ENCODE data around the gene PGD. TPM values are rescaled to one million over a fixed set of nuclear protein-coding genes. Genes with fewer than 3 reads are reported as not detected.

Gene PGD
- 59.5 TPM for total RNA-seq

GRCh38 chr1:10398734-10399443, at the start of gene PGD:
Gene PGD (plus strand): TSS chr1:10399064. CDS start chr1:10399118, 54 bp downstream.
- DNase-seq: peak; percentile 97

GRCh38 chr1:10353282-10353681, 45.6 kb upstream of the PGD start:
- no peak for DNase-seq

DNA sequence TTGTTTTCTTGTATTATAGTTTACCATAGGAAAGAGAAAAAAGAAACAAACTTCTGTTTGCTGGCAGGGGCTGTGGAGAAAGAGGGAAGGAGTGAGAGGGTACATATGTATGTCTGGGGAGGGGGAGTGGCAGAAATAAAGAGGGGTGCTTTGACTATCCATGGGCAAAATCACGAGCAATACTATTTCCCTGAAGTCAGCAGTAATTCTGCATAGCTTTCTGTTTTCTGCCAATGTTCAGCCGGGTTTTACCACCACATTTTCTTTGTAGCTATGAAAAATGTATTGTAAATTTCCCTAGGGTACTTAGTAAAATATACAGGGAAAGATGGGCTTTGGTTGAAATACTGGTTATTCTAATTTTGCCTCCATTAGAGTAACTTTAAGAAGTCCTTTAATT, 45.2 kb upstream of the PGD start:
- DNase-seq: no peak

- no peak for DNase-seq
These were observed 38.8 kb upstream of the PGD start for GRCh38 chr1:10360045-10360444.

GRCh38 chr1:10361515-10361914, 37.3 kb upstream of the PGD start:
- no peak for DNase-seq

GRCh38 chr1:10368194-10368593, 30.7 kb upstream of the PGD start:
- no peak for DNase-seq

DNA sequence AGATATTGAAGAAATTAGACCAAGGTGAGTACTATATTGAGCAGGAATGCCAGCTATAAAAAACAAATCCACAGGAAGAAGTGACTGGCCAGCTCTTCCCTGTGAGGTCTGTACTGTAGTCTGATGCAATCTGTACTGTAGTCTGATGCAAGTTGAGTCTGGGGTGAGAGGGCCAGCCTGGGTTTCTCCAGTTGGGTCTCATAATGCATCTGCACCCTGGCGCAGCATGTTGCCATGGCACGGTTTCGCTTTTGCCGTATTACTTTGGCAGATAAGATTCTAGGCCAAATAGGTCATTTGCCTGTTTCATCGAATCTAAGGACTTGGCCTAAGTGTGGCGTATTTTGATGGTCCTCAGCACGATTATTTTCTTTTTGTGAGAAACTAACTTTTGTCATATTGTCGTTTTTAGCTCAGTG, 24.4 kb upstream of the PGD start:
- no peak for DNase-seq

- DNase-seq: peak; percentile 42
These were observed 21.4 kb upstream of the PGD start for GRCh38 chr1:10377365-10378029.

DNA sequence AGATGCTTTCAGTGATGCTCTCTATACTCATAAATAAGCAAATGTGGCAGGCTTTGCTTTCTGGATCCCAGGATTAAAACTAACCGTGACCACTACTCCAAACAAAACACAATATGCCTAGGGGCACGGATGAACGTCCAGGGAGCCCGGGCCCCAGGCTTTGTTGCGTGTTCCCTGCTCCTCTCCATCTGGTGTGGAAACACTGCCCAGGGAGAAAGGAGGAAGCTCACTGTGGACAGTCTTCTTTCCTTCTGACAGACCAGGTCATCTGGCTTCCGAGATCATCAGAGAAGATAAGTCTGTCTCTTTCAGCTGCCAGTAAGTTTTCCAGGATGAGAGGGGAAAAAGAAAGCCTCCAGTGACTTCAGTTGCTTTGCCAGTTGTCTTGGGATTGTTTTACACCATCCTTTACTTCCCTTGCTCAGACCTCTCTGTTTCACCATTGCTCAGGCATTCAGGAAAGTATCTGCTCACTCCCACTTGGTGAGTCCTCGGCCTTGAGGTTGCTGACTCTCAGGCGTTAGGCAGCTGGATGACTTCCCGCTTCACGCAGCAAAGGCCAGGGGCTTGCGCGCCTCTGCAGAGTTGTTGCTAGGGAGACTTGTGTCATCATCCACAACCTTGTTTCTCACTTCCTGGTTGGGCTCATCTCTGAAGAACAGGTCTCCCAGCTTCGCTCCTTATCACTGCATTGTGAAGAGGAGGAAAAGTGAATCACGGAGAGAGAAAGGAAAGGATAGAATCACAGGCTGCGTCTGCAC, 20.6 kb upstream of the PGD start:
- peak; percentile 21 for DNase-seq

DNA sequence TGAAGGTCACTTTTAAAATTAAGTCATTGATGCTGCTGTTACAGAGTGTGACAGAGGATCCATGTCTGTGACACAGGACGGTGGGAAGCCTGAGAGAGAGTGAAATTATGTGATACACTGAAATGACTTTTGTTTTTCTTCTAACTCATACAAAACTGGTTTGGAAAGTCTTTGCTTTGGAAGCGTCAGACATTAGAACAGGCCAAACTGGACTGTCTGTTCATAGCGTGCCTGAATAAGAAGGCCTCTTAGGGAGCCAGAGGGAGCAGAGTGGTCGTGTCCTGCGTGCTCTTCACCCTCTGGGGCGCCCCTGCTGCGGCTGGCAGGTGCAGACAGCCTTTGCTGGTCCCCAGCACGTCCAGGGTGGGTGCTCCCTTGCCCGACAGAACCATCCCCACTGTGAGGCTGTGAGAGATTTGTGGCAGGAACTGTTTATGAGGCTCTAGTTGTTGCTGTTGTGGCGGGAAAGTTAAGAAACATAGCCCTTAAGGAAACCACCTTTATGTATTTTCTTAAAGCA, 19.7 kb upstream of the PGD start:
- DNase-seq: no peak

DNA sequence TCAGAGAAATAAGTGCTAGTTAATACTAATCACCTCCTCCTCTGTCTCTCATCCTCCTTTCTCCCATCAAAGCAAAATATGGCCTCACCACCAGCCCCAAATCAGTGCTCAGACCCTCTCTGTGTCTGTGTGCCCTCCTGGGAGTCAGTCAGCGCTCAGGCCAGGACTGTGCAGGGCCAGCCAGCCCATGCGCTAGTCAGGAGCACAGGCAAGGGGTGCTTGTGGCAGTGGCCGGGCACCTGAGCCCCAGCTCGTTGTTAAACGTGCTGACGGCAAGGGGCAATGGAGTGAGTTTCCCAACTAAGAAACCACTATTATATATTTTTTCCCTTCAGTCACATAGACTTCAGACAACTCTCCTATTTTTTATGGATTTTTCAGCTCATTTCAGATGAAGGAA, 19.2 kb upstream of the PGD start:
- DNase-seq: no peak

- DNase-seq: no peak
These were observed 18.1 kb upstream of the PGD start for GRCh38 chr1:10380594-10381275.

- no peak for DNase-seq
These were observed 15.2 kb upstream of the PGD start for GRCh38 chr1:10383630-10384029.

DNA sequence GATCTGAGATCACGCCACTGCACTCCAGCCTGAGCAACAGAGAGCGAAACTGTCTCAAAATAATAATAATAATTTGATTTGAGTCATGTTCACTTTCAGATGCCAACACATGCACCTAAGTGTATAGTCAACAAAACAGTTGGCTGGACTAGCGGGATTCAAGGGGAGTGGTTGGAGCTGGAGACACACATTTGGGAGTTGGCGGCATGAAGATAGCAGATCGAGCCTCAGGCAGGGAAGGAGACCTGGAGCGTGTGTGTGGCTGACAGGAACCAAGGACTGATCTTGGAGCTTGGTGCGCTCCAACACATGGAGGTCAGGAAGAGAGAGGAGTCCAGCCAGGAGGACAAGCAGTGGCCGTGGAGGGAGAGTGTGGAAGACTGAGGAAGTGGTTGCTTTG, 14.6 kb upstream of the PGD start:
- no peak for DNase-seq

GRCh38 chr1:10386761-10387676, 11.8 kb upstream of the PGD start:
- DNase-seq: no peak

DNA sequence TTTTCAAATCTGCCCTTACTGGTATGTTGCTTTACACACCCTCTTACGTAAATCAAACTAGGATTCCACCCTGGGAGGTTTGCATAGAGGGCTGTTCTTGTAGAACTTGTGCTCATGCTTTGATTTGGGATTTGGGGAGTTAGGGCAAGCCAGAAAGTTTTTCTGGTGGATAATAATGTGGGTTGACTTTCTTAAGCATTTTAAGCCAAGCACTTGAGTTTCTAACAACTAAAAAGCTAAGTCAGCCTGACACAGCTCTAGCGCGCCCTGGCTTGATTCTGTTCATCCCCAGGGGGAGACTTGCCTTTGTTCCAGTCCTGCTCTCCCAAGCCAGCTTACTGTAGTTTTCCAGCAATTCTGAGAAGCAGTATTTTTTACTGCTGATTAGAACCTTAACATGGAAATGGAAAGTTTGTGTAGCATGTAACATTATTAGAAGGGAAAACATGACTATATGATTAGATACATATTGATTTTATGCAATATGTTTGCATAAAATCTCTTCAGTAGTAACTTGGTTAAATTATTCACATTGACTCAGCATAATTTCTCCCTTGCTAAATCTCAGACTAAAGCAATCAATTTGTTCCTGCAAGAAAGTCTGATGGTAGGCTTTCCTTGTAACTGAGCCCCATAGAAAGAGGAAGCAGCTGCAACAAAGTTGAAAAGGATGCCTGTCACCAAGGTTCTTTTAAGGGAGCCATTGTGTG, 11.0 kb upstream of the PGD start:
- DNase-seq: peak; percentile 97

- no peak for DNase-seq
These were observed 10.5 kb upstream of the PGD start for GRCh38 chr1:10388387-10388715.

DNA sequence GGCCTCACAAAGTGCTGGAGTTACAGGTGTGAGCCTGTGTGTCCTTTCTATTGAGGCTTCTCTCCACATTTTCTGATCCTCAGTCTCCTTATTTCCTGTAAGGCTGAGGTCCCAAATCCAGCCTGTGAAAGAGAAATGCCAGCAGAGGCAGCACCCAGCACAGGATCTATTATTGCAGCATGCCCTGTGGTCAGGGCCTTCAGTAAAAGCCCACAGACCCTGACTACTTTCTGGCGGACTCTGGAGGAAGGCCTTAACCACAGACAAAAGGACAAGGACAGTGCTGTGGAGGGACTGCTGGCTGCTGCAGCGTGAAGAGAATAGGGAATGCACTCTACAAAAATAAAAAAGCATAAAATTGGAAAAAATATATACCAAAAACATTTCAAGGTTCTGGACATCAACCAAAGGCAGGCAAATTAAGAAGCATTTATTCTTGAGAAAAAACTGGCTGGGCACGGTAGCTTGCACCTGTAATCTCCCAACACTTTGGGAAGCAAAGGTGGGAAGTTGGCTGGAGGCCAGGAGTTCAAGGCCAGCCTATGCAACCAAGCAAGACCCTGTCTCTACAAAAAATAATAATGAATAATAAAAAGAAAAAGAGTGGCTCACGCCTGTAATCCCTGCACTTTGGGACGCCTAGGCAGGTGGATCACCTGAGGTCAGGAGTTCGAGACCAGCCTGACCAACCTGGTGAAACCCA, 9.4 kb upstream of the PGD start:
- no peak for DNase-seq

DNA sequence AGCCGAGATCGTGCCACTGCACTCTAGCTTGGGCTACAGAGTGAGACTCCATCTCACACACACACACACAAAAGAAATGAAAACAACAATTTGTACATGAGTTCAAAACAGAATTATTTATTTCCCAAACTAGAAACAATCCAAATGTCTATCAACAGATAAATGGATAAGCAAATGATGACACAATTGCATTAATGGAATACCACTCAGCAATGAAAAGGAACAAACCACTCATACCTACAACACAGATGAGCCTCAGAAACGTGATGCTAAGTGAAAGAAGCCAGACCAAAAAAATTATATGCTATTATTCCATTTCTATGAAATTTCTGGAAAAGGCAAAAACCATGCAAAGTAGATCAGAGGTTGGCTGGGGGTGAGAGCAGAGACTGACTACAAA, 2.0 kb upstream of the PGD start:
- DNase-seq: no peak

GRCh38 chr1:10398278-10398733, 558 bp upstream of the PGD start:
- peak; percentile 8 for DNase-seq
